SKM-1 (cell line): Measurements from ENCODE around the gene RGN.
"Not testable (repeated sequence)": the region's sequence is repeated elsewhere in the genome, so short reads cannot be mapped to it uniquely, and the experiment has no call there.

Experiments
- DNase-seq: peaks from one replicate; lab custom pipeline; 2025; ENCODE audit not compliant: unreplicated experiment; lab: John Stamatoyannopoulos, UW

RGN gene

DNA sequence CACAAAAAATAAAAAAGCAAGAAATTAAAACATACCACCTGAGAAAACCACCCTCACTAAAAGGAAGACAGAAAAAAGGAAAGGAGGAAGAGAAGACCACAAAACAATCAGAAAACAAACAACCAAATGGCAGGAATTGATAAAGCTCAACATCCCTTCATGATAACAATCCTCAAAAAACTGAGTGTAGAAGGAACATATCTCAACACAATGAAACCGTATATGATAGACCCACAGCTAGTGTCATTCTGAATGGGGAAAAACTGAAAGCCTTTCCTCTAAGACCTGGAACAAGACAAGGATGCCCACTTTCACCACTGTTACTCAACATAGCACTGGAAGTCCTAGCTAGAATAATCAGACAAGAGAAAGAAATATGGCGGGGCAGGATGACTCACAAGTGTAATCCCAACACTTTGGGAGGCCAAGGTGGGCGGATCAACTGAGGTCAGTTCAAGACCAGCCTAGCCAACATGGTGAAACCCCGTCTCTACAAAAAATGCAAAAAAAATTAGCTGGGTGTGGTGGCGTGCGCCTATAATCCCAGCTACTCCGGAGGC is 38.4 kb downstream of the RGN start:
- not testable (repeated sequence) for DNase-seq

DNA sequence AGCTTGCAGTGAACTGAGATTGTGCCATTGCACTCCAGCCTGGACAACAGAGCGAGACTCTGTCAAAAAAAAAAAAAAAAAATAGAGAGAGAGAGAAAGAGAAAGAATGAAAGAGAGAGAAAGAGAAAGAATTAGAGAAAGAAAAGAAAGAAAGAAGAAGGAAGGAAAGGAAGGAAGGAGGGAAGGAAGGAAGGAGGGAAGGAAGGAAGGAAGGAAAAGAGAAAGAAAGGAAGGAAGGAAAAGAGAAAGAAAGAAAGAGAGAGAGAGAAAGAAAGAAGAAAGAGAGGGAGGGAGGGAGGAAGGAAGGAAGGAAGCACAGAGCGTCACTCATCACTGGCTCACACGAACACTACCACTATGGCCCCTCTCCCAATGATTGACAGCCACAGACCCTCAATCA is 46.2 kb downstream of the RGN start:
- DNase-seq: not testable (repeated sequence)

DNA sequence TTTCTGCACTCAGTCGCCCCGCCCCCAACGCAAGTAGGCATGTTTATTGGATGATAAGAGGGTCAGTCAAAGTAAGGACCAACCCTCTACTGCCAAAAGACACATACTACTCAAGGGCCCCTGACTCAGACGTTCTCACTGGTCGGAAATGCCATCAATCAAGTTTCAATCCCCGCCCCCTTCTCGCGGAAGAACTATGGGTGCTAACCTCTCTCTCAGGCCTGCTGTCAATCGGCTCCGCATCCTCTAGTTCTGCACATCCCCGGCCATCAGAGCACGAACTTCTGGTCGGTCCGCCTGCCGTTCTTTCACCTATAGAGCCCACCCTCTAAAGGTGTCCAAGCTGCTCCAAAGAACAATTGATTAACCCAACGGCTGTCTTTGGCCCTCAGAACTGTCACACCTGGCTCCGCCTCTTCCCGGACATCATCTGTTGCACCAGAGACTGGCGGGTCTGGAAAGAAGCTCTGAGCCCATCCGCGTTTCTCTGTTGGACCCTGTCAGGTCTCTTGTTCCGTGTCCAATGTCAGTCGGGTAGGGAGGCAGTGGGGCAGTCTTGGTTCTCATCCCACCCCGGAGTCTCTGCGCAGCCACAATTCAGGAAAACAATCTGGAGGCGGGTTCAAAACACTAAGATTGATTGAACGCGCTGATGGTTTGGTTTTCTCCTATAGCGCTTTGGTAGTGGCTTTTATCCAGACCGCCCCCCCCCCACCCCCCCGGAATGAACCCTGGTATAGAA is 51.1 kb downstream of the RGN start:
- peak; percentile 66 for DNase-seq

DNA sequence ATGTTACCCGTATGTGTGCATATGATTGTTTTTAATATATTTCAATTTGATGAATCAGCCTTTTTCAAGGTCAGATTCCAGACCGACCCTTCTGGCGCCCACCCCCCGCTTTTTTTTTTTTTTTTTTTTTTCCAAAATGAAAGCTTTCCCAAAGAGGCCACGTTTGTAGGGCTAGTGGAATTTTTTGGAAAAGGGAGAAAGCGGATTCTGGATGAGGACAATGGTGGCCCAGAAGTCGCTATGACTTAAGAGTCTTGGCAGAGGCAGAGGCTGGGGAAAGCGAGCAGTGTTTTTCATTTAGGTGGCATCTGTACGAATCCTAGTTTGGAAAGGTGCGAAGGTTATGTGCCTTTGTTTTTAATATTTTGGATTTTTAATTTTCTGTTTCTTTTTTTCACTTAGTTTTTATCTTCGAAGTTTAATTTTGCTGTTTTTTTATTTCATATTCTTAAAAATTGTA is 51.7 kb downstream of the RGN start:
- no peak for DNase-seq

DNA sequence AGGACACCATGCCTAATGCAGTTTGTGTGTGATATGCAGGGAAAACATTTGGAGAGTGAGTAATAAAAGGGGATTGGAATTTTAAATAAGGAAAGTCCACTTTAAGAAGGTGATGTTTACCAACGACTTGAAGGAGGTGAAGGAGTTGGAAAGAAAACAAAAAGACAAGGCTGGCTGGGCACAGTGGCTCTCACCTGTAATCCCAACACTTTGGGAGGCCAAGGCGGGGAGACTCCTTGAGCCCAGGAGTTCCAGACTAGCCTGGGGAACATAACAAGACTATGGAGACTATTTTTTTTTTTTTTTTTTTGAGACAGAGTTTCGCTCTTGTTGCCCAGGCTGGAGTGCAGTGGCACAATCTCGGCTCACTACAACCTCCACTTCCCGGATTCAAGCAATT is 55.2 kb downstream of the RGN start:
- DNase-seq: no peak

DNA sequence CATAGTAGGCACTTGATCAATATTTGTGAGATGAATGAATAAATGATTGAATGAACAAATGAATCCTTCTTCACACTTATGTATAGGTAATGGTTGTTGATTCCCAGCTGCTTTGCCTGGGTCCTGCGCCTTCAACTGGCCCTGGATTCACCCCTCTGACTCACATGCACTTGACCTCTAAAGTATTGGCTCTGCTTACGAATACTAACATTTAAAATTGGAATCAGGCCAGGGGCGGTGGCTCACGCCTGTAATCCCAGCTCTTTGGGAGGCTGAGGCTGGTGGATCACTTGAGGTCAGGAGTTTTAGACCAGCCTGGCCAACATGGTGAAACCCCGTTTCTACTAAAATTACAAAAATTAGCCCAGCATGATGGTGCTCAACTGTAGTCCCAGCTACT is 57.4 kb downstream of the RGN start:
- DNase-seq: not testable (repeated sequence)

DNA sequence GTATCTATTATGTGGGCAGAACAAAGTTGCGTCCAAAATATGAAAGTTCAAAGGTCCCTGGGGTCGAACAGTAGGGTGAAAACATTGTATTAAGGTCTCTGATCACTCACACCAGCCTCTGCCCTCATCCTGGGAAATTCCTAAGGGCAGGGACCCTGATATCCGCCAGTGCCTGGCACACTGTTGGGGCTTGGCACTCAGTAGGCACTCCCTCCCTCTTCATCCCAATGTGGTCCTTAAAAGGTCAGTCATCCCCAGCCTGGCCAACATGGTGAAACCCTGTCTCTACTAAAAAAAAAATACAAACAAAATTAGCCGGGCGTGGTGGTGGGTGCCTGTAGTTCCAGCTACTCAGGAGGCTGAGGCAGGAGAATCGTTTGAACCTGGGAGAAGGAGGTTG is 59.9 kb downstream of the RGN start:
- no peak for DNase-seq
